Measurements from ENCODE around the gene AKAP13.

Gene AKAP13

GRCh38 chr15:85388566-85389305, 8.3 kb downstream of the AKAP13 start:
- no peak for DNase-seq

GRCh38 chr15:85389306-85389650, 8.9 kb downstream of the AKAP13 start:
- no peak for DNase-seq

DNA sequence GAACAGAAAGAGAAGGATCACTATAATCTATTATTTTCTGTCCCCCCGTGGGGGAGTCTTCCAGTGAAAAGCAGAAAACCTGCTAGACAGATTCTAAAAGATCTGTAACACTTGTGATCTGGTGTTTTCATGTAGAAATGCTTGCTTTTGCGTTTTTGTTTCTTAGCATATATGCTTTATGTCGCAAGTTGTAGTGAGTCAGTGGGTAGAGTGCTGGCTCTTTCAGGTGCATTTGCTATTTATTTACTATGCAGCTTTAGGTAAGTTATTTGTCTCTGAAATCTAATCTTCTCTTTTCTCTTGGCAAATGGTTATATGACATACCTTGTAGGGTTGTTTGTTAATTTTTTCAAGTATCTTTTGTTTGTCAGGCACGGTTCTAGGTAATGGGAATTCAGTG, 9.4 kb downstream of the AKAP13 start:
- DNase-seq, result no peak

DNA sequence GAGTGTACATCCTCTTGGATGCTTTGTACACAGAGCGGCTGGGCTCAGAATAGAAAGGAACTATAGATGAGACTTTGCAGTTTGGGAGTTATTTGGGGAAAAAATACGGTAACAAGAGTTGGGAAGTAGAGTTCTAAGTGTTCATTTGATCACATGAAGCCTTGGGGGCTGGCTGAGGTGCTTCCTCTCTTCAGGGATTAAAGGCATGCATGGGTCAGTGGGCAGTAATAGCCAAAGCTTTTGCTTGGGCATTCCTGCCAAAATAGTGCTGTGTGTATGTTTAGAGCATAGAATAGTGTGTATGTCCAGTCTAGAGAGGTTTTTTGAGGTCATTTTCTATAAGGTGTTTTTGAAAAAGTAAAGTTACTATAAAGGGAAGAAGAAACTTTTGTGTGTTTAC, 12.8 kb downstream of the AKAP13 start:
- DNase-seq, result no peak

GRCh38 chr15:85394554-85395333, 14.3 kb downstream of the AKAP13 start:
- DNase-seq, result no peak

DNA sequence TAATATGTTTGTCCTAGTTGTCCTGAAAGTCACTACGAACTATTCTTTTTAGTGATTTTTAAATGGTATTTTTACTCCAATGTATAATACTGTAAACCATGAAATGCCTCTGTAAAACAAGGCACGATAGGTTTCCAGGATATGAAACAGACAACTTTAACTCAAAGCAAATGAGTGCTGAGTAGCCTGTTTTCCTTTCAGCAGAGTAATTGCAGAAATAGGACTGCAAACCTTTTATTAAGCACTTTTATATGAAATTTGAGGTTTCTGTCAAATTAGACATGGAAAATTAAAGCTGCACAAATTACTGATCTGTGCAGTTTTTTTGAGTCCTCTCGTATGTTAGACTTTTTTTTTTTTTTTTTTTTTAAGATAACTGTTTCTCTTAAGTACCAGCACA, 16.2 kb downstream of the AKAP13 start:
- DNase-seq, result no peak

GRCh38 chr15:85397151-85397550, 16.7 kb downstream of the AKAP13 start:
- no peak for DNase-seq

GRCh38 chr15:85397926-85398325, 17.5 kb downstream of the AKAP13 start:
- no peak for DNase-seq

DNA sequence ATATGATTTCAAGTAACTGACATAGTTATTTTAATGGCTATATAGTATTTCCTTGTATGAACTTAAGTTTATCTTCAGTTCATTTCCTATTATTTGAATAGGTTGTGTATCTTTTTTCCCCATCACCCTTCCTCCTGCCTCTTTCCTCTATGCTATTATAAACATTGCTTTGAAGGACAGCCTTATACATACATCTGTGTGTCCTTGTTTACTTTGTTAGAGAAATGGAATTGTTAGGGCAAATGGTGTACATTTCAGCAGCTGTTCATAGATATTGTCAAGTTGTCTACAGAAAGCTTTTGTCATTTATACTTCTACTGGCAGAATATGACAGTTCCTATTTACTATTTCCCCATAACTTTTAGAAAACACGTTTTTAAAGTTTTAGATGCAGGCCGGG, 18.4 kb downstream of the AKAP13 start:
- no peak for DNase-seq

GRCh38 chr15:85399627-85400026, 19.2 kb downstream of the AKAP13 start:
- DNase-seq, result no peak

DNA sequence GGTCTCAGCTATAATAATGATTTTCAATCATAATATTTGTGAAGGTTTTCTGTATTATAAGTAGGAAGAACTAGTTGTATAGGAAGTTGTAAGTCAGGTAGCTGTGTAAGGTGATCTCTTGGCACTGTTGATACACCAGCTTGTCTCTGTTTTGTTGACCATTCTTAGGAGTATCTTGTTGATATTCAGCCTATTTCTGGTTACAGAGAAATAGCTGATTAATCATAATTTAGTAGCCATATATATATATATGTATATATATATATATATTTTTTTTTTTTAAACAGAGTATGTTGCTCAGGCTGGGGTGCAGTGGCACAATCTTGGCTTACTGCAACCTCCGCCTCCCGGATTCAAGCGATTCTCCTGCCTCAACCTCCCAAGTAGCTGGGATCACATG, 20.2 kb downstream of the AKAP13 start:
- no peak for DNase-seq

DNA sequence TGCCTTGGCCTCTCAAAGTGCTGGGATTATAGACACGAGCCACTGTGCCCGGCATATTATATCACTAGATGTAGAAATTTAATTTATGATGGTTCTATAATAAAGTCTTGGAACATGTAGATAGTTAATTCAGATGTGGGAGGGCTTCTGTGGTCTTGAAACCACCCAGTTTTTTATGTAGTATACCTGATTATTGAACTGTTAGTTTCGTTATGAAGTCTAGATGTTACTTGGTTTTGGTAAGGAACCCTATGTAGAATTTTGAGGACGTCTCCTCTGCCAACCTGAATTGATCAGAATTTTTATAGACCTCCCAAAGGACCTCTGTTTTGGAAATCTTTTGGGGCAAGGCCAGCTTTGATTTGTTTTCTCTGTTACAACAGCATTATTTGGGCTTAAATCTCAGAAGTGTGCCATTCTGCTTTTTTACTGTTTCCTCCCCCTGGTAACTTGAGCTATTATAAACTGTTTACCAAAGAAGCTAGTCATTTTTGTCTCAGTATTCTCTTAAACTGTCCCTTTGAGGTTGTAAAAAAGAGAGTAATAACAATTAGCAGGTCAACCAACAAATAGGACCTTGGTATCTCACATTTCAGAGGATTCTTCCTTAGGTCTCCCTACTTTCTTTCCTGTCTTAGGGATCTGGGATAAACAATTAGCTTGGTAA, 20.8 kb downstream of the AKAP13 start:
- no peak for DNase-seq

GRCh38 chr15:85402195-85402881, 21.9 kb downstream of the AKAP13 start:
- no peak for DNase-seq

GRCh38 chr15:85403745-85404144, 23.3 kb downstream of the AKAP13 start:
- DNase-seq, result no peak

DNA sequence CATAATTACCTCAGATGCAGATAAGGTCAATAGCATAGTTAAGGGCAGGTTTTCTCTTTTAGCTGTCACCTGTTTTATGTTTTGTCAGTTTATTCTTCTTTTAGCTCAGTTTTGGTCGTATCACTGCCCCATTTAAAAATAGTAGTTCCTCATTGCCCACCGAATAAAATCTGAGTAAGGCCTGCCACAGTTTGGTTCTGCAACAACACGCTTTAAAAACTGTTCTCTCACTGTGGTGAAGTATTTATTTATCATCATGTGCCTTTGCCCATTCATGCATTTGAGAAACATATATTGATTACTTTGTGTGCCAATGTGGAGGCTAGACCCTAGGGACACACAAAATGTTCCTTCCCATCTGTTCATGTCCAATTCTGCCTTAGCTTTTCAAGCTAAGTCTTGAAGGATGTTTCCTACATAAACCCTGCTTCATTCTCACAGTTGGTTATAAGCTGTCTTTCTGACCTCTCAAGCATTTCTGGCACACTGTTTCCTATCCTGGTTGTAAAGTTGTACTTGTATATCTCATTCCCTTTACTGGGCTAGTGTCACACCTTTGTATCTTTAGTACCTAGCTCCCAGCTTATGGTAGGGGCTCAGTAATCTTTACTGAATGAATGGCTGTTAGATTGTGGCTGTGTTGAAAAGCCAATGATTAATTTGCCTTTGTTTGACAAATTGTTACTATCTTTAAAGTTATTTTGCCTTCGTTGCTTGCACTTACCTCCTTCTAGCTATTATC, 23.9 kb downstream of the AKAP13 start:
- DNase-seq, result no peak

DNA sequence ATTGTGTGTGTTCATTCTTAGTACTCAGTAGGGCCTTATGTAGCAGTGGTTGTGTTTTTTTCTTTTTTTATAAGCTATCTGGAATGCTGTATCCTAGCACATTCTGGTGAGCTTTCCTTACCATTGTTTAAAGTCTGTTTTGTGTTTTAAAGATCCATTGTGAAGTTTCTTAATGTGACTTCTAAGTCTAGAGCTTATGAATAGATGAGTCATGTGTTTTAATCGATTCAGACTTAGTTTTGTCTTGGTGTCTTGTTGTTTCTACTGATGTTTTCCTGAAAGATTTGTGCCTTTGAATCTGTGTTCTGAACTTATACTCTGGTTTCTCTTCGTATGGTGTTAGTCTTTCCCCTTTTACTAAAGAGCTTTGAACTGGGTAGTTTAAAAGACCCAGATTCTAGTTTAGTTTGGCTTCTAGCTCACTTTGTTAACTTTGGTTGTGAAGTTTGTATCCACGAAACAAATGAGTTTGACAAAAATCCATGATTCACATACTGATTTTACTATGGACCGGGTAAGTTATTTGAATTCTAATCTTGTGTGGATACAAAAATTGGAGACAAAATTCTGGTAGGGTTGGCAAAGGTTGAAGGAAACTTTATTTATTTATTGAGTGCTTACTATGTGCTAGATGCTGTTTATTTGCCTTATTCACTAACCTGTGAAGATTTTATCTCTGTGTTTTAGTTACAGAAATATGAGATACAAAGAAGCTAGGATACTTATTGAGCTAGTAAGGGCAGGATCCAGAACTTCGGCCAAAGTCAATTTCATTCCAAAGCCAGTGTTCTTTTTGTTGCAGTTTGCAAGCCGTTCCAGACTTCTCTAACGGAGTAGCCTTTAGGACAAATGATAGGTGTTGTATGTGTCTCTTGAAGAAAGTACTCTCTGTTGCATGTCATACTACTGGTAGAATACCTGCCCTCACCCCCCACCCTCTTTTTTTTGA, 24.8 kb downstream of the AKAP13 start:
- DNase-seq, result no peak

DNA sequence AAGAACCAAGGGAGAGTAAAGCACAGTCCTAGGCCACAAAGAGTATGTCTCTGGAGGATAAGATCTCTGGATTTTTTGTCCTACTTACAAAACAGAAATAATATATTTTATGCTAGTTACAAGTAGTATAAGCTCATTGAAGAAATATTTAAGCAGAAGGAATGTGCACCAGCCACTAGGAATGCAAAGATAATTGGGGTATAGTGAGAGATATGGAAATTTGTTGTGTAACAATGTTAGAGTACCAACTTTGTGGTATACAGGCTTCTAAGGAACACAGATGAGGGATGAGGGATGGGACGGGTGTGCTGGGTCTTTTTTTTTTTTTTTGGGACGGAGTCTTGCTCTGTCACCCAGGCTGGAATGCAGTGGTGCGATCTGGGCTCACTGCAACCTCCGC, 26.5 kb downstream of the AKAP13 start:
- DNase-seq, result no peak

GRCh38 chr15:85407421-85408269, 27.2 kb downstream of the AKAP13 start:
- DNase-seq, result peak; percentile 24

DNA sequence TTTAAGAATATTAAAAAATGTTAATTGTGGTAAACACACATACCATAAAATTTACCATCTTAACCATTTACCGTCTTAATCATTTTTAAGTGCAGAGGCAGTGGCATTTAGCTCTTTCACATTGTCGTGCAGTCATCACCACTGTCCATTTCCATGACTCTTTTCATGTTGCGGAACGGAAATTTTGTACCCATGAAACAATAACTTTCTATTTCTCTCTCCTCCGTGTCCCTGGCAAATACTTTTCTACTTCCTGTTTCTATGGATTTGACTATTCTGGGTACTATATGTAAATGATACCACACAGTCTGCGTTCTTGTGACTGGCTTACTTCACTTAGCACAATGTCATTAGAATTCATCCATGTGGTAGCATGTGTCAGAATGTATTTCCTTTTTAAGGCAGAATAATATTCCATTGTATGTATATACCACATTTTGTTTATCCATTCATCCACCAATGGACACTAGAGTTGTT, 27.9 kb downstream of the AKAP13 start:
- no peak for DNase-seq

- DNase-seq, result no peak
These were observed 31.7 kb downstream of the AKAP13 start for GRCh38 chr15:85412066-85412465.

Measured in NCI-H2029 (cell line).